Esophagus muscularis mucosa (tissue), 4 donors: ENCODE results near the gene EXOSC5. TPM values are rescaled to one million over a fixed set of nuclear protein-coding genes. Genes with fewer than 3 reads are reported as not detected.
"Not testable (repeated sequence)": the region's sequence is repeated elsewhere in the genome, so short reads cannot be mapped to it uniquely, and the experiment has no call there.

Source experiments
- DNase-seq: peaks from one replicate; pipeline ENCODE4 v3.0.0-alpha.2; 2017; ENCODE audit errors: extremely low spot score
- H3K27ac ChIP-seq, 4 donors: fragments of 200-600 bp; sonication (generic); replicated peaks in 1 of 4; 1 replicate in 3 of 4; 2 replicates in 1 of 4; pipeline ENCODE4 v1.5.1; 2016 to 2019; ENCODE audit warnings: mild to moderate bottlenecking in 1 of 4
- H3K27me3 ChIP-seq, 4 donors: fragments of 200-600 bp; sonication (generic); one replicate each; pipeline versions ENCODE4 v1.5.1 to v1.6.0; 2016 to 2019
- H3K36me3 ChIP-seq, 4 donors: fragments of 200-600 bp; sonication (generic); one replicate each; pipeline ENCODE4 v1.5.1; 2016 to 2019
- H3K4me1 ChIP-seq, 4 donors: fragments of 200-600 bp; sonication (generic); one replicate each; pipeline ENCODE4 v1.5.1; 2016 to 2019
- H3K4me3 ChIP-seq, 4 donors: fragments of 200-600 bp; sonication (generic); 1 replicate in 2 of 4; 2 replicates in 2 of 4; pipeline ENCODE4 v1.5.1; 2016 to 2019; ENCODE audit warnings: mild to moderate bottlenecking in 4 of 4, moderate library complexity in 1 of 4
- H3K9me3 ChIP-seq, 4 donors: fragments of 200-600 bp; sonication (generic); 1 replicate in 3 of 4; 2 replicates in 1 of 4; pipeline ENCODE4 v1.5.1; 2016 to 2019
- CTCF ChIP-seq, 3 experiments: fragments of 200-600 bp in 2 of 3; fragments of 450-650 bp in 1 of 3; sonication (generic) in 2 of 3; IDR thresholded peaks; one replicate each; pipeline ENCODE4 v1.5.1; 2017 to 2019; ENCODE audit warnings: antibody characterized with exemption in 3 of 3, mild to moderate bottlenecking in 2 of 3, moderate library complexity in 1 of 3
- EP300 ChIP-seq: sonication (generic); formaldehyde crosslinking; IDR thresholded peaks from one replicate; pipeline ENCODE4 v1.6.1; 2017; ENCODE audit warnings: antibody characterized with exemption
- POLR2A ChIP-seq: fragments of 450-650 bp; IDR thresholded peaks from one replicate; pipeline ENCODE4 v1.6.1; 2017; ENCODE audit warnings: antibody characterized with exemption, moderate library complexity, mild to moderate bottlenecking, low read depth
- POLR2AphosphoS5 ChIP-seq, 2 donors: sonication (generic); formaldehyde crosslinking; IDR thresholded peaks; one replicate each; pipeline ENCODE4 v1.6.1; 2017; ENCODE audit warnings: antibody characterized with exemption in 2 of 2
- WGBS: methylation state at CpG from one replicate; pipeline ENCODE4 v1.1.5; 2018; 5-methylcytosine and 5-hydroxymethylcytosine counted together
- intact Hi-C: fragments of 100-400 bp; cut with DNase I; formaldehyde crosslinking; loops from one replicate; pipeline ENCODE4 v1.15.1; 2023
- total RNA-seq, 4 donors: library from RNA; depleted of rRNA; stranded (reverse); fragments of >200 nt; gene quantifications; one replicate each; pipeline versions ENCODE4 v1.1.0 to v1.2.1, GENCODE V29; 2016

Gene EXOSC5
- total RNA-seq, 4 donors from 2014 or later: 11.2 to 15.2 (median 13.2) TPM

GRCh38 chr19:41351339-41352245 is 45.6 kb downstream of the EXOSC5 start:
- DNase-seq: no peak
- TF ChIP-seq POLR2AphosphoS5 (IDR thresholded peaks at IDR 0.05) (peak; percentile 47 to 56), POLR2A (no peak)
- peak overlapping the region; percentile 80 to 90 (median 88) for H3K4me3 ChIP-seq
- peak overlapping the region; percentile 87 to 95 (median 93) for H3K27ac ChIP-seq
- peaks cover 0 to 18% (median 14%) of the 10 kb centered on the region in 4 donors for H3K36me3 ChIP-seq
- peaks cover 0 to 6% (median 0%) of the 10 kb centered on the region in 4 donors for H3K27me3 ChIP-seq
- no peaks in the 10 kb centered on the region for H3K9me3 ChIP-seq
- intact Hi-C loops: loop anchor here (5.0 kb wide), 2 partner anchors 34 to 76 kb away; partner anchors contain the start of gene B3GNT8
- peaks cover 23 to 61% (median 58%) of the 10 kb centered on the region in 4 donors for H3K4me1 ChIP-seq
- under 1% methylated on average over 54 of the region's 58 CpGs for WGBS

- WGBS: 4% methylated on average over 22 of the region's 22 CpGs
- Histone ChIP-seq H3K9me3 (no peaks in the 10 kb centered on the region), H3K36me3 (peaks cover 0 to 25% (median 20%) of the 10 kb centered on the region in 4 donors), H3K27ac (peak overlapping the region; percentile 87 to 95 (median 93)), H3K4me1 (peaks cover 20 to 60% (median 57%) of the 10 kb centered on the region in 4 donors), H3K4me3 (peak overlapping the region; percentile 80 to 90 (median 88)), H3K27me3 (peaks cover 0 to 6% (median 0%) of the 10 kb centered on the region in 4 donors)
- no peak for DNase-seq
- no peak for TF ChIP-seq POLR2AphosphoS5 (IDR thresholded peaks at IDR 0.05)
- no peak for TF ChIP-seq CTCF (IDR thresholded peaks at IDR 0.05)
- no peak for TF ChIP-seq POLR2A
- TF ChIP-seq EP300: no peak
- intact Hi-C loops: loop anchor here (5.0 kb wide), 2 partner anchors 34 to 76 kb away; partner anchors contain the start of gene B3GNT8
Observed at GRCh38 chr19:41350735-41351338, 46.3 kb downstream of the EXOSC5 start.

- intact Hi-C loops, H3K4me3 ChIP-seq, H3K27me3 ChIP-seq, DNase-seq, H3K27ac ChIP-seq, H3K9me3 ChIP-seq: not testable (repeated sequence)
- peaks cover 13 to 65% (median 50%) of the 10 kb centered on the region in 4 donors for H3K36me3 ChIP-seq
- H3K4me1 ChIP-seq: peaks cover 14 to 32% (median 31%) of the 10 kb centered on the region in 4 donors
- WGBS: 94% methylated on average over 9 of the region's 9 CpGs
Observed at GRCh38 chr19:41346916-41347315, 50.2 kb downstream of the EXOSC5 start.

- H3K27me3 ChIP-seq: no peaks in the 10 kb centered on the region
- H3K4me1 ChIP-seq: peaks cover 0 to 9% (median 4%) of the 10 kb centered on the region in 4 donors
- no peaks in the 10 kb centered on the region for H3K9me3 ChIP-seq
- DNase-seq: no peak
- H3K4me3 ChIP-seq: no peak overlapping the region
- 86% methylated on average over 2 of the region's 2 CpGs for WGBS
- no peak overlapping the region for H3K27ac ChIP-seq
- no peak for TF ChIP-seq EP300
- TF ChIP-seq POLR2AphosphoS5 (IDR thresholded peaks at IDR 0.05): no peak
- TF ChIP-seq CTCF (IDR thresholded peaks at IDR 0.05): no peak
- no peak for TF ChIP-seq POLR2A
- peaks cover 20 to 90% (median 69%) of the 10 kb centered on the region in 4 donors for H3K36me3 ChIP-seq
- intact Hi-C loops: no loop called here
Observed at GRCh38 chr19:41344162-41344561, 53.0 kb downstream of the EXOSC5 start.

GRCh38 chr19:41341669-41342490 is 55.3 kb downstream of the EXOSC5 start:
- no peaks in the 10 kb centered on the region for H3K9me3 ChIP-seq
- no peak overlapping the region for H3K4me3 ChIP-seq
- peaks cover 20 to 91% (median 72%) of the 10 kb centered on the region in 4 donors for H3K36me3 ChIP-seq
- H3K27me3 ChIP-seq: no peaks in the 10 kb centered on the region
- no peak overlapping the region for H3K27ac ChIP-seq
- peaks cover 0 to 5% (median 0%) of the 10 kb centered on the region in 4 donors for H3K4me1 ChIP-seq
- intact Hi-C loops: no loop called here
- no peak for DNase-seq
- 90% methylated on average over 20 of the region's 20 CpGs for WGBS
- TF ChIP-seq POLR2A (no peak), CTCF (IDR thresholded peaks at IDR 0.05) (no peak), EP300 (no peak), POLR2AphosphoS5 (IDR thresholded peaks at IDR 0.05) (no peak)
